Ishikawa (cell line): ENCODE data around the gene NSG1.

Experiments
- CEBPB ChIP-seq: IDR thresholded peaks from 2 replicates; pipeline ENCODE4 v1.6.1; 2012
- CREB1 ChIP-seq: IDR thresholded peaks from 2 replicates; pipeline ENCODE4 v1.6.1; 2012; ENCODE audit warnings: low read depth
- EGR1 ChIP-seq: IDR thresholded peaks from 2 replicates; pipeline ENCODE4 v1.6.1; 2012
- EP300 ChIP-seq: IDR thresholded peaks from 2 replicates; pipeline ENCODE4 v1.6.1; 2012; ENCODE audit warnings: borderline replicate concordance
- FOXM1 ChIP-seq: IDR thresholded peaks from 2 replicates; pipeline ENCODE4 v1.6.1; 2012; ENCODE audit warnings: low read depth, borderline replicate concordance
- MAX ChIP-seq: IDR thresholded peaks from 2 replicates; pipeline ENCODE4 v1.6.1; 2012
- NFIC ChIP-seq: IDR thresholded peaks from 2 replicates; pipeline ENCODE4 v1.6.1; 2012
- RAD21 ChIP-seq: IDR thresholded peaks from 2 replicates; pipeline ENCODE4 v1.6.1; 2012; ENCODE audit warnings: low read depth
- REST ChIP-seq: IDR thresholded peaks from 2 replicates; pipeline ENCODE4 v1.6.1; 2012; ENCODE audit warnings: low read depth, mild to moderate bottlenecking
- TAF1 ChIP-seq: IDR thresholded peaks from 2 replicates; pipeline ENCODE4 v1.6.1; 2012; ENCODE audit warnings: low read depth, mild to moderate bottlenecking
- TCF12 ChIP-seq: IDR thresholded peaks from 2 replicates; pipeline ENCODE4 v1.6.1; 2012; ENCODE audit warnings: low read depth
- TEAD4 ChIP-seq: IDR thresholded peaks from 2 replicates; pipeline ENCODE4 v1.6.1; 2012
- YY1 ChIP-seq: IDR thresholded peaks from 2 replicates; pipeline ENCODE4 v1.6.1; 2012; ENCODE audit warnings: low read depth
- ZBTB7A ChIP-seq: IDR thresholded peaks from 2 replicates; pipeline ENCODE4 v1.6.1; 2012; ENCODE audit warnings: low read depth
- TF ChIP-seq, protein P1 (sequence below): IDR thresholded peaks from 2 replicates; pipeline ENCODE4 v1.6.1; 2012

NSG1 gene

DNA sequence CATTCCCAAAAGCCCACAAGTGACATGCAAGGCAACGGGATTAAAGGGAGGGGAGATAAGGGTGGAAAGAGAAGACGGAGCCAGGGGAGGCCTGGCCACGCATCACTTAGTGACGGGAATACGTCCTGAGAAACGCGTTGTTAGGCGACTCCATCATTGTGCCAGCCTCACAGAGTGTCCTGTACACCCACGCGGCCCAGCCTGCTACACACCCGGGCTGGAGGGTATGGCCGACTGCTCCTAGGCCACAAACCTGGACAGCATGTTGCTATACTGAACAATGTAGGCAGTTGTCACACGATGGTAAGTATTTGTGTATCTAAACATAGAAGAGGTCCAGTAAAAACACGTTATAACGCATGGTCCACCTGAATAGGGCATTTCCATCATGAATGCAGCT, 23.4 kb downstream of the NSG1 start:
- TF ChIP-seq NFIC, result no peak
- TF ChIP-seq RAD21, result no peak
- no peak for TF ChIP-seq FOXM1
- no peak for TF ChIP-seq TCF12
- no peak for TF ChIP-seq YY1
- TF ChIP-seq, protein P1, sequence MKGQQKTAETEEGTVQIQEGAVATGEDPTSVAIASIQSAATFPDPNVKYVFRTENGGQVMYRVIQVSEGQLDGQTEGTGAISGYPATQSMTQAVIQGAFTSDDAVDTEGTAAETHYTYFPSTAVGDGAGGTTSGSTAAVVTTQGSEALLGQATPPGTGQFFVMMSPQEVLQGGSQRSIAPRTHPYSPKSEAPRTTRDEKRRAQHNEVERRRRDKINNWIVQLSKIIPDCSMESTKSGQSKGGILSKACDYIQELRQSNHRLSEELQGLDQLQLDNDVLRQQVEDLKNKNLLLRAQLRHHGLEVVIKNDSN, result no peak
- no peak for TF ChIP-seq CEBPB
- no peak for TF ChIP-seq EP300
- no peak for TF ChIP-seq REST
- TF ChIP-seq ZBTB7A, result no peak

DNA sequence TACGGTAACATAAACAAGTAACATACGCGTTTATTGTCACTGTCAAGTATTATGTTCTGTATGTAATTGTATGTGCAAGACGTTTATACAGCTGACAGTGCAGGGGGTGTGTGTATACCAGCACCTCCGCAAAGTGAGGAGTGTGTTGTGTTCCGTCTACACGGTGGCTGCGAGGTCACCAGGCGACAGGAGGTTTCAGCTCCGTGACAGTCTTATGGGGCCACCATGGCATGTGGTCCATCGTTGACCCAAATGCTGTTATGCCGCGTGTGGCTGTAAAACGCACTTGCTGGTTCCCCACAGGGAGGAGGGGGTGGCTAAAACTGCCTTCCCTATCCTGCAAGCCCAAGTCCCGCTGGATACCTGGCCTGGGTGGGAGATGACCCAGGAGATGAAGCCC, 25.0 kb downstream of the NSG1 start:
- no peak for TF ChIP-seq REST
- no peak for TF ChIP-seq TCF12
- TF ChIP-seq, protein P1, result no peak
- no peak for TF ChIP-seq MAX
- TF ChIP-seq CREB1, result no peak
- TF ChIP-seq ZBTB7A, result no peak
- no peak for TF ChIP-seq CEBPB
- TF ChIP-seq RAD21, result no peak
- TF ChIP-seq TAF1, result no peak
- TF ChIP-seq NFIC, result no peak
- no peak for TF ChIP-seq EGR1
- no peak for TF ChIP-seq EP300
- TF ChIP-seq TEAD4, result no peak
- TF ChIP-seq YY1, result no peak
- no peak for TF ChIP-seq FOXM1

DNA sequence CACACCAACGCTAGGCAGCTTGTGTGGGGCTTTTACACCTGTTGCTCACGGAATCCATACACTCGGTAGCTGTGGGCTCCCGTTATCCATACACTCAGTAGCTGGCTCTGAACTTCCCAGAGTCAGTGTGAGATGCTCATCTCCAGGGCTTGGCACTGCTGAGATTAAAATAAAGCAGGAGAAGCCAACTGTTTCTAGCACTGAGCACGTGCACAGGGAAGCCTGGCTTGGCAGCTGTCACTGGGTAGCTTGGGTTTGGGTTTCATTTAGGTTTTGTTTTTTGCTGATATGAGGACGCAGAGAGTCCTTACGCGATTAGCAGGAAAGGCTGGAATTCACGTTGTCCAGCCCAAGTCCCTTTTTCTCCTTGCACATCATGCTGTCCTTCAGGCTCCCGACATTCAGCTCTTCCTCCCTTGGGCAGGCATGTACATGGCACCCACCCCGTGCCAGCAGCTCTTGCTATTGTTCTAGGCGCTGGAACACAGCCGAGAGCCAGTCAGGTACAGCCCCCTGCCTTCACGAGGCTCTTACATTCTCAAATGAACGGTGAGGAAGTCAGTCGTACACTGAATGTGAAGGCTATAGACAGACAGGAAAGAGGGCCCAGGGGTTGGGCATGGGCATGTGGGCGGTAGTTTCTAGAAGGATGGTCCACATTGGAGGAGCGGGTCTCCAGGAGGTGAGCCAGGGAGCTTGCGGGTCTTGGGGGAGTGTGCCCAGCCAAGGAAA, 25.9 kb downstream of the NSG1 start:
- TF ChIP-seq TCF12, result no peak

GRCh38 chr4:4413373-4413725, 26.4 kb downstream of the NSG1 start:
- no peak for TF ChIP-seq EP300
- no peak for TF ChIP-seq ZBTB7A
- TF ChIP-seq CREB1, result no peak
- TF ChIP-seq RAD21, result no peak
- TF ChIP-seq REST, result no peak
- TF ChIP-seq, protein P1, result no peak
- no peak for TF ChIP-seq EGR1
- TF ChIP-seq TEAD4, result no peak
- TF ChIP-seq MAX, result no peak
